MM.1S (cell line): ENCODE data around the gene PUSL1.

Experiments used
- DNase-seq: peaks from one replicate; pipeline ENCODE4 v3.0.0-alpha.2; 2015
- H2AFZ ChIP-seq: fragments of 300-600 bp; sonication (generic); 2 replicates; pipeline ENCODE4 v1.6.0; 2016; ENCODE audit warnings: antibody characterized with exemption, low read length
- H3F3A ChIP-seq: fragments of 300-600 bp; sonication (generic); 2 replicates; pipeline ENCODE4 v1.6.1; 2016; ENCODE audit warnings: mild to moderate bottlenecking, antibody characterized with exemption, low read length, moderate library complexity, mixed read lengths; ENCODE audit not compliant: insufficient read depth
- H3K27ac ChIP-seq: fragments of 300-600 bp; sonication (generic); 2 replicates; pipeline ENCODE4 v1.5.1; 2016; ENCODE audit warnings: mild to moderate bottlenecking, low read length
- H3K27me3 ChIP-seq: fragments of 300-600 bp; sonication (generic); replicated peaks from 2 replicates; pipeline ENCODE4 v1.6.0; 2016; ENCODE audit warnings: low read length; ENCODE audit not compliant: insufficient read depth
- H3K36me3 ChIP-seq: fragments of 300-600 bp; sonication (generic); replicated peaks from 2 replicates; pipeline ENCODE4 v1.6.1; 2016; ENCODE audit warnings: mild to moderate bottlenecking, low read length, mixed read lengths; ENCODE audit not compliant: insufficient read depth
- H3K4me1 ChIP-seq: fragments of 300-600 bp; sonication (generic); 2 replicates; pipeline ENCODE4 v1.6.1; 2016; ENCODE audit warnings: low read length, mixed read lengths
- H3K4me2 ChIP-seq: fragments of 300-600 bp; sonication (generic); 2 replicates; pipeline ENCODE4 v1.6.0; 2016; ENCODE audit warnings: low read depth, low read length
- H3K4me3 ChIP-seq: fragments of 300-600 bp; sonication (generic); 2 replicates; pipeline ENCODE4 v1.5.1; 2016; ENCODE audit warnings: low read length, mixed read lengths
- H3K79me2 ChIP-seq: fragments of 300-600 bp; sonication (generic); 2 replicates; pipeline ENCODE4 v1.6.1; 2016; ENCODE audit warnings: mixed run types, low read length, mixed read lengths
- H3K9ac ChIP-seq: fragments of 300-600 bp; sonication (generic); 2 replicates; pipeline ENCODE4 v1.6.1; 2016; ENCODE audit warnings: low read length, mixed read lengths
- H3K9me2 ChIP-seq: fragments of 300-600 bp; sonication (generic); replicated peaks from 2 replicates; pipeline ENCODE4 v1.6.1; 2016; ENCODE audit warnings: mild to moderate bottlenecking, low read length, mixed read lengths; ENCODE audit not compliant: insufficient read depth
- H3K9me3 ChIP-seq: fragments of 300-600 bp; sonication (generic); replicated peaks from 2 replicates; pipeline ENCODE4 v1.6.1; 2016; ENCODE audit warnings: mild to moderate bottlenecking, low read length, mixed read lengths; ENCODE audit not compliant: insufficient read depth
- H4K20me1 ChIP-seq: fragments of 300-600 bp; sonication (generic); 2 replicates; pipeline ENCODE4 v1.6.1; 2016; ENCODE audit warnings: mild to moderate bottlenecking, low read length, moderate library complexity, mixed read lengths; ENCODE audit not compliant: insufficient read depth
- EZH2 ChIP-seq: fragments of 300-600 bp; sonication (generic); optimal IDR thresholded peaks from 2 replicates; pipeline ENCODE3; 2017; ENCODE audit warnings: low read depth, mild to moderate bottlenecking, antibody characterized with exemption, low read length, mixed read lengths
- EZH2phosphoT487 ChIP-seq: fragments of 300-600 bp; sonication (generic); IDR thresholded peaks from 2 replicates; pipeline ENCODE4 v1.6.1; 2018; ENCODE audit warnings: antibody characterized with exemption, low read length
- TF ChIP-seq, protein P1 (sequence below): fragments of 300-600 bp; sonication (generic); IDR thresholded peaks from 2 replicates; pipeline ENCODE4 v1.5.1; 2016; ENCODE audit warnings: antibody characterized with exemption, low read length, mixed read lengths

PUSL1 gene

GRCh38 chr1:1313500-1314236 lies 5.3 kb downstream of the PUSL1 start:
- Histone ChIP-seq H3K9me2 (no peaks in the 10 kb centered on the region), H3K4me1 (no peaks in the 10 kb centered on the region; the same call in 1 of the 2 replicates), H3K27ac (no peak overlapping the region), H3K79me2 (peaks cover 47% of the 10 kb centered on the region), H3K9me3 (no peaks in the 10 kb centered on the region), H2AFZ (no peak overlapping the region), H4K20me1 (no peaks in the 10 kb centered on the region), H3K27me3 (no peaks in the 10 kb centered on the region), H3F3A (peaks cover 5% of the 10 kb centered on the region; the same call in 1 of the 2 replicates), H3K4me3 (no peak overlapping the region), H3K4me2 (no peak overlapping the region), H3K36me3 (0 out of 2 replicates have a peak, but pooled peaks cover 7% of the 10 kb centered on the region), H3K9ac (no peak overlapping the region)
- no peak for DNase-seq
- TF ChIP-seq, protein P1, sequence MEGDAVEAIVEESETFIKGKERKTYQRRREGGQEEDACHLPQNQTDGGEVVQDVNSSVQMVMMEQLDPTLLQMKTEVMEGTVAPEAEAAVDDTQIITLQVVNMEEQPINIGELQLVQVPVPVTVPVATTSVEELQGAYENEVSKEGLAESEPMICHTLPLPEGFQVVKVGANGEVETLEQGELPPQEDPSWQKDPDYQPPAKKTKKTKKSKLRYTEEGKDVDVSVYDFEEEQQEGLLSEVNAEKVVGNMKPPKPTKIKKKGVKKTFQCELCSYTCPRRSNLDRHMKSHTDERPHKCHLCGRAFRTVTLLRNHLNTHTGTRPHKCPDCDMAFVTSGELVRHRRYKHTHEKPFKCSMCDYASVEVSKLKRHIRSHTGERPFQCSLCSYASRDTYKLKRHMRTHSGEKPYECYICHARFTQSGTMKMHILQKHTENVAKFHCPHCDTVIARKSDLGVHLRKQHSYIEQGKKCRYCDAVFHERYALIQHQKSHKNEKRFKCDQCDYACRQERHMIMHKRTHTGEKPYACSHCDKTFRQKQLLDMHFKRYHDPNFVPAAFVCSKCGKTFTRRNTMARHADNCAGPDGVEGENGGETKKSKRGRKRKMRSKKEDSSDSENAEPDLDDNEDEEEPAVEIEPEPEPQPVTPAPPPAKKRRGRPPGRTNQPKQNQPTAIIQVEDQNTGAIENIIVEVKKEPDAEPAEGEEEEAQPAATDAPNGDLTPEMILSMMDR, result no peak
- TF ChIP-seq EZH2phosphoT487, result no peak
- no peak for TF ChIP-seq EZH2

GRCh38 chr1:1314237-1314586 lies 5.8 kb downstream of the PUSL1 start:
- no peak for DNase-seq
- Histone ChIP-seq H3K4me1 (no peaks in the 10 kb centered on the region; the same call in 1 of the 2 replicates), H3K4me3 (no peak overlapping the region), H3K27me3 (no peaks in the 10 kb centered on the region), H3K79me2 (peaks cover 47% of the 10 kb centered on the region), H3K4me2 (no peak overlapping the region), H2AFZ (no peak overlapping the region), H3F3A (peaks cover 5% of the 10 kb centered on the region; the same call in 1 of the 2 replicates), H3K9me2 (no peaks in the 10 kb centered on the region), H3K9ac (no peak overlapping the region), H3K9me3 (no peaks in the 10 kb centered on the region), H3K27ac (no peak overlapping the region), H3K36me3 (0 out of 2 replicates have a peak, but pooled peaks cover 7% of the 10 kb centered on the region), H4K20me1 (no peaks in the 10 kb centered on the region)
- TF ChIP-seq, protein P1, result no peak
- TF ChIP-seq EZH2phosphoT487 (no peak), EZH2 (no peak)

DNA sequence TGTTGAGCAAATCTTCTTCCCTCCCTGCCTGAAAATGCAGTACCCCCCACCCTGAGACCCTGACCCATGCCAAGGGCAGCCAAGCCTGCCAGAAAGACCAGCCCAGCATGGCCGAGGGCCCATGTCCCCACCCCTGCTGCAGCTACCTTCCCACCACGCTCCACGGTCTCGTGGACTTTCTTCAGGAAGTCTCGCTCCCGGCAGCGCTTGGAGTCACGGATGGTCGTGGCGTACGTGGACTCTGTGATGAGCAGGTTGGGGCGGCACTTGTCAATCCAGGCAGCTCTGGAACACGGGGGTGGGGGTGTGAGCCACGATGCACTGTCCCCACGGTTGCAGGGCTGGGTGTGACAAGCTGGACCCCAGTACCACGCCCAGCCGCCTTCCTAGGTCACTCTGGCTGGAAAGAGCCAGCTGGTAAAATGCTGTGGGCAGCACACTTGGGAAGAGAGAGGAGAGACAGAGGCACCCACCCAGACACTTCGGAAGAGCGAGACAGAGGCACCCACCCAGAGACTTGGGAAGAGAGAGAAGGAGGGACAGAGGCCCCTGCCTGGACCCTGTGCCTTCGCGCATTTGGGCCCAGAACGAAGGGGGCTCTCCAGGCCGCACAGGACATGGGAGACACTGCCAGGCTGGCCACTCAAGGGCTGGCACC lies 6.4 kb downstream of the PUSL1 start:
- peaks cover 5% of the 10 kb centered on the region; the same call in 1 of the 2 replicates for H3F3A ChIP-seq
- no peak overlapping the region for H3K9ac ChIP-seq
- H3K4me1 ChIP-seq, result no peaks in the 10 kb centered on the region; the same call in 1 of the 2 replicates
- no peaks in the 10 kb centered on the region for H3K9me3 ChIP-seq
- H3K79me2 ChIP-seq, result peaks cover 47% of the 10 kb centered on the region
- TF ChIP-seq EZH2phosphoT487, result no peak
- TF ChIP-seq, protein P1, result no peak
- TF ChIP-seq EZH2, result no peak
- 0 out of 2 replicates have a peak, but pooled peaks cover 7% of the 10 kb centered on the region for H3K36me3 ChIP-seq
- H3K4me2 ChIP-seq, result no peak overlapping the region
- H3K27me3 ChIP-seq, result no peaks in the 10 kb centered on the region
- DNase-seq, result no peak
- H3K4me3 ChIP-seq, result no peak overlapping the region
- no peak overlapping the region for H2AFZ ChIP-seq
- no peaks in the 10 kb centered on the region for H4K20me1 ChIP-seq
- H3K27ac ChIP-seq, result no peak overlapping the region
- H3K9me2 ChIP-seq, result no peaks in the 10 kb centered on the region
